K562 (cell line): ENCODE data around the gene TBL2. TPM values are rescaled to one million over a fixed set of nuclear protein-coding genes. Genes with fewer than 3 reads are reported as not detected.

Source experiments
- ARNT ChIP-seq, 2 experiments: fragments of 450-650 bp; IDR thresholded peaks; 2 replicates each; pipeline ENCODE4 v1.6.1; 2016; ENCODE audit warnings: mild to moderate bottlenecking in 1 of 2
- ATF1 ChIP-seq, 2 experiments: fragments of 450-650 bp in 1 of 2; IDR thresholded peaks; 2 replicates each; pipeline ENCODE4 v1.6.1; 2016; ENCODE audit warnings: missing compliant biosample characterization in 1 of 2, missing genetic modification characterization in 1 of 2
- CREM ChIP-seq: IDR thresholded peaks from 2 replicates; pipeline ENCODE4 v1.6.1; 2014; ENCODE audit warnings: antibody characterized with exemption, low read depth
- CXXC5 ChIP-seq: fragments of 250-450 bp; sonication (Bioruptor Pico); IDR thresholded peaks from 2 replicates; pipeline ENCODE4 v1.8.0; 2022; ENCODE audit warnings: inconsistent platforms, mild to moderate bottlenecking, moderate library complexity
- ETS2 ChIP-seq: IDR thresholded peaks from 2 replicates; pipeline ENCODE4 v1.6.1; 2016; ENCODE audit warnings: borderline replicate concordance, missing genetic modification characterization, mild to moderate bottlenecking, moderate library complexity, missing compliant biosample characterization; ENCODE audit not compliant: poor library complexity, severe bottlenecking
- FOXK2 ChIP-seq, 2 experiments: fragments of 450-650 bp; IDR thresholded peaks in 1 of 2; conservative IDR thresholded peaks in 1 of 2; 2 replicates each; pipeline ENCODE4 v1.6.1; 2016; ENCODE audit warnings: low read depth in 2 of 2, mild to moderate bottlenecking in 1 of 2
- HSF4 ChIP-seq: fragments of 250-450 bp; sonication (Bioruptor Pico); IDR thresholded peaks from 2 replicates; pipeline ENCODE4 v2.1.2; 2022; ENCODE audit warnings: mild to moderate bottlenecking, moderate library complexity, borderline replicate concordance
- JUNB ChIP-seq: fragments of 450-650 bp; formaldehyde crosslinking; conservative IDR thresholded peaks from 2 replicates; pipeline ENCODE4 v1.4.0; 2020; ENCODE audit warnings: mild to moderate bottlenecking
- JUND ChIP-seq, 2 experiments: IDR thresholded peaks; 2 replicates in 1 of 2; 3 replicates in 1 of 2; pipeline ENCODE4 v1.6.1; 2011; ENCODE audit warnings: borderline replicate concordance in 2 of 2, low read depth in 2 of 2, low read length in 2 of 2, improper control_type of control experiment in 1 of 2, missing biosample characterization in 1 of 2, missing genetic modification characterization in 1 of 2, missing genetic modification reagents in 1 of 2
- KDM1A ChIP-seq, 2 experiments: fragments of 450-650 bp; IDR thresholded peaks; 2 replicates each; pipeline ENCODE4 v1.6.1; 2016; ENCODE audit warnings: mild to moderate bottlenecking in 2 of 2
- KLF1 ChIP-seq: fragments of 450-650 bp; IDR thresholded peaks from 2 replicates; pipeline ENCODE4 v1.6.1; 2016; ENCODE audit warnings: missing genetic modification characterization, missing compliant biosample characterization
- KLF13 ChIP-seq: fragments of 450-650 bp; IDR thresholded peaks from 2 replicates; pipeline ENCODE4 v1.6.1; 2016; ENCODE audit warnings: missing genetic modification characterization, low read depth, mild to moderate bottlenecking, missing compliant biosample characterization, moderate library complexity, borderline replicate concordance
- L3MBTL2 ChIP-seq: fragments of 450-650 bp; IDR thresholded peaks from 2 replicates; pipeline ENCODE4 v1.6.1; 2016; ENCODE audit warnings: mild to moderate bottlenecking, moderate library complexity
- LARP7 ChIP-seq: fragments of 450-650 bp; IDR thresholded peaks from 2 replicates; pipeline ENCODE4 v1.6.1; 2016
- MTA3 ChIP-seq: fragments of 450-650 bp; formaldehyde crosslinking; IDR thresholded peaks from 2 replicates; pipeline ENCODE4 v1.6.1; 2017; ENCODE audit warnings: mild to moderate bottlenecking, borderline replicate concordance
- PML ChIP-seq: IDR thresholded peaks from 2 replicates; pipeline ENCODE4 v1.6.1; 2012; ENCODE audit warnings: low read length, inconsistent platforms
- POLR2AphosphoS2 ChIP-seq: IDR thresholded peaks from 2 replicates; pipeline ENCODE4 v1.6.1; 2012; ENCODE audit warnings: low read length, improper control_type of control experiment
- PYGO2 ChIP-seq: fragments of 450-650 bp; IDR thresholded peaks from 2 replicates; pipeline ENCODE4 v1.6.1; 2016; ENCODE audit warnings: mild to moderate bottlenecking, missing genetic modification characterization, moderate library complexity, missing compliant biosample characterization
- RB1 ChIP-seq: fragments of 450-650 bp; IDR thresholded peaks from 2 replicates; pipeline ENCODE4 v1.6.1; 2017; ENCODE audit warnings: low read depth, mild to moderate bottlenecking
- RFX1 ChIP-seq: fragments of 450-650 bp; IDR thresholded peaks from 2 replicates; pipeline ENCODE4 v1.6.1; 2016; ENCODE audit warnings: mild to moderate bottlenecking, moderate library complexity
- SMARCA4 ChIP-seq: fragments of 450-650 bp; IDR thresholded peaks from 2 replicates; pipeline ENCODE4 v1.6.1; 2016
- STAT5A ChIP-seq: IDR thresholded peaks from 2 replicates; pipeline ENCODE4 v1.6.1; 2012; ENCODE audit warnings: low read length, inconsistent platforms, borderline replicate concordance
- TAL1 ChIP-seq: fragments of 450-650 bp; IDR thresholded peaks from 2 replicates; pipeline ENCODE4 v1.6.1; 2016; ENCODE audit warnings: mild to moderate bottlenecking
- TEAD4 ChIP-seq, 2 experiments: sonication (generic) in 1 of 2; formaldehyde crosslinking in 1 of 2; IDR thresholded peaks; 2 replicates each; pipeline versions ENCODE4 v1.6.1 to v1.8.0; 2012 to 2022; ENCODE audit warnings: borderline replicate concordance in 1 of 2, inconsistent platforms in 1 of 2, low read length in 1 of 2, mild to moderate bottlenecking in 1 of 2, missing genetic modification reagents in 1 of 2
- ZKSCAN8 ChIP-seq: fragments of 200-800 bp; sonication (Bioruptor generic); IDR thresholded peaks from 2 replicates; pipeline ENCODE4 v1.6.1; 2016; ENCODE audit warnings: missing genetic modification characterization, missing compliant biosample characterization
- ZNF584 ChIP-seq: fragments of 200-800 bp; sonication (Bioruptor generic); IDR thresholded peaks from 2 replicates; pipeline ENCODE4 v1.6.1; 2016; ENCODE audit warnings: low read depth, mild to moderate bottlenecking, missing genetic modification characterization, missing compliant biosample characterization
- ZNF785 ChIP-seq: fragments of 250-450 bp; sonication (Bioruptor Pico); IDR thresholded peaks from 2 replicates; pipeline ENCODE4 v1.4.0; 2020; ENCODE audit warnings: mild to moderate bottlenecking
- polyA plus RNA-seq, 8 experiments: library from polyadenylated mRNA; depleted of rRNA in 4 of 8; stranded (reverse) in 5 of 8; unstranded in 3 of 8; fragments of >200 nt; fragmentation: Nextera tagmentation in 2 of 8; fragmentation: Illumina TruSeq in 1 of 8; extraction: Ambion mirVana in 2 of 8; extraction: Trizol in 1 of 8; gene quantifications; 2 replicates each; pipeline versions ENCODE4 v1.2.1 to v1.2.3, GENCODE V29; 2011 to 2014; ENCODE audit warnings: inconsistent platforms in 1 of 8, missing spikeins in 1 of 8
- total RNA-seq, 7 experiments: library from RNA; depleted of rRNA in 6 of 7; stranded (reverse); fragments of >200 nt in 6 of 7; fragmentation: Illumina TruSeq in 2 of 7; extraction: Trizol in 2 of 7; gene quantifications; 2 replicates each; pipeline versions ENCODE4 v1.2.1 to v1.2.3, GENCODE V29; 2011 to 2021; ENCODE audit warnings: low replicate concordance in 1 of 7
- TF ChIP-seq, protein P1 (sequence below): fragments of 450-650 bp; formaldehyde crosslinking; IDR thresholded peaks from 2 replicates; pipeline ENCODE4 v1.4.0; 2022; ENCODE audit warnings: mild to moderate bottlenecking, moderate library complexity
- TF ChIP-seq, protein P2 (sequence below): fragments of 450-650 bp; IDR thresholded peaks from 2 replicates; pipeline ENCODE4 v1.6.1; 2014; ENCODE audit warnings: low read depth, mild to moderate bottlenecking, moderate library complexity, borderline replicate concordance

The TBL2 gene
- total and polyA plus RNA-seq, 9 of the 15 experiments (the other 6 are each of a cell fraction or from before 2014, with no cell fraction given): 2.5 to 123 (median 49.2) TPM

DNA sequence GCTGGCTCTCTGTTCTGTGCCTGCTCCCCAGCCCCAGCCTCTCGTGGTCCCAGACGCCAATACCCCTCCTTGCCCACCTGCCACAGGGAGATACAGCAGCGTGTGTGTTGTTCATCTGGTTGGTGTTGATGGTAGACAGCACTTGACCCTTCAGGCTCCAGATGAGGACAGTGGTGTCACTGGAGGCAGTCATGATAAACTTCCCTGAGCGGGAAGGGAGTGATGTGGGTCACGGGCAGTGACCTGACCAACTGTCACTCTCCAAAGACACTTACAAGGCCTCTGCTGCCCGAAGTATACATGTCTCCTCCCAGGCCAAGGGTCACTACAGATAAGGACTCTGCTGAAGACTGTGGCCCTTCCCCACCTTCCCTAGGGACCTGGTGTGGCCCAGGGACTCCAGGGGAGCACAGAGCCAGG, 5.6 kb downstream of the TBL2 start (continued):
- TF ChIP-seq TEAD4 (IDR thresholded peaks at IDR 0.05; ENCODE audit: low read length): peak; percentile 82
- TF ChIP-seq TEAD4 (CRISPR knock-in tag; IDR thresholded peaks at IDR 0.05; ENCODE audit: borderline replicate concordance): no peak
- TF ChIP-seq L3MBTL2: peak; percentile 59; the same call in 1 of the 2 replicates
- no peak for TF ChIP-seq PYGO2 (tag)
- 0 out of 2 replicates have a peak, but pooled peaks have one; percentile 37 for TF ChIP-seq STAT5A
- peak; percentile 67 for TF ChIP-seq CXXC5
- TF ChIP-seq CREM: peak; percentile 78
- TF ChIP-seq FOXK2 (conservative IDR thresholded peaks at IDR 0.05 in 1 of 2, IDR thresholded peaks at IDR 0.05 in 1 of 2; ENCODE audit: low read depth in 2 of 2): peak; percentile 68 to 71; a peak in 3 of 4 replicates
- TF ChIP-seq ZNF584 (CRISPR knock-in tag): no peak; the same call in 1 of the 2 replicates
- no peak for TF ChIP-seq ZKSCAN8
- TF ChIP-seq ZNF785 (CRISPR knock-in tag): no peak
- TF ChIP-seq JUNB (CRISPR knock-in tag): no peak
- TF ChIP-seq PML: 0 out of 2 replicates have a peak, but pooled peaks have one; percentile 31
- TF ChIP-seq, protein P1, sequence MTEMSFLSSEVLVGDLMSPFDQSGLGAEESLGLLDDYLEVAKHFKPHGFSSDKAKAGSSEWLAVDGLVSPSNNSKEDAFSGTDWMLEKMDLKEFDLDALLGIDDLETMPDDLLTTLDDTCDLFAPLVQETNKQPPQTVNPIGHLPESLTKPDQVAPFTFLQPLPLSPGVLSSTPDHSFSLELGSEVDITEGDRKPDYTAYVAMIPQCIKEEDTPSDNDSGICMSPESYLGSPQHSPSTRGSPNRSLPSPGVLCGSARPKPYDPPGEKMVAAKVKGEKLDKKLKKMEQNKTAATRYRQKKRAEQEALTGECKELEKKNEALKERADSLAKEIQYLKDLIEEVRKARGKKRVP (CRISPR knock-in tag): no peak
- no peak for TF ChIP-seq ATF1 (CRISPR knock-in tag; IDR thresholded peaks at IDR 0.05)
- peak; percentile 70 for TF ChIP-seq ATF1 (tag; IDR thresholded peaks at IDR 0.05)
- TF ChIP-seq HSF4: no peak
- TF ChIP-seq KDM1A (IDR thresholded peaks at IDR 0.05): peak; percentile 85 to 91
- peak; percentile 55 to 60; a peak in 1 of 4 replicates for TF ChIP-seq ARNT (IDR thresholded peaks at IDR 0.05)
- 0 out of 2 replicates have a peak, but pooled peaks have one; percentile 45 for TF ChIP-seq POLR2AphosphoS2
- TF ChIP-seq RFX1: no peak
- peak; percentile 74; the same call in 1 of the 2 replicates for TF ChIP-seq TAL1
- TF ChIP-seq LARP7: 0 out of 2 replicates have a peak, but pooled peaks have one; percentile 10
- TF ChIP-seq JUND (IDR thresholded peaks at IDR 0.05; ENCODE audit: borderline replicate concordance, low read depth, low read length): peak; percentile 74
- TF ChIP-seq JUND (tag; IDR thresholded peaks at IDR 0.05; ENCODE audit: borderline replicate concordance, low read depth, low read length): peak; percentile 79; the same call in 2 of the 3 replicates
- 0 out of 2 replicates have a peak, but pooled peaks have one; percentile 61 for TF ChIP-seq SMARCA4
- 0 out of 2 replicates have a peak, but pooled peaks have one; percentile 78 for TF ChIP-seq MTA3
- TF ChIP-seq RB1: 0 out of 2 replicates have a peak, but pooled peaks have one; percentile 23
- no peak for TF ChIP-seq KLF13 (tag)
- TF ChIP-seq, protein P2, sequence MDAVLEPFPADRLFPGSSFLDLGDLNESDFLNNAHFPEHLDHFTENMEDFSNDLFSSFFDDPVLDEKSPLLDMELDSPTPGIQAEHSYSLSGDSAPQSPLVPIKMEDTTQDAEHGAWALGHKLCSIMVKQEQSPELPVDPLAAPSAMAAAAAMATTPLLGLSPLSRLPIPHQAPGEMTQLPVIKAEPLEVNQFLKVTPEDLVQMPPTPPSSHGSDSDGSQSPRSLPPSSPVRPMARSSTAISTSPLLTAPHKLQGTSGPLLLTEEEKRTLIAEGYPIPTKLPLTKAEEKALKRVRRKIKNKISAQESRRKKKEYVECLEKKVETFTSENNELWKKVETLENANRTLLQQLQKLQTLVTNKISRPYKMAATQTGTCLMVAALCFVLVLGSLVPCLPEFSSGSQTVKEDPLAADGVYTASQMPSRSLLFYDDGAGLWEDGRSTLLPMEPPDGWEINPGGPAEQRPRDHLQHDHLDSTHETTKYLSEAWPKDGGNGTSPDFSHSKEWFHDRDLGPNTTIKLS: no peak
- TF ChIP-seq KLF1 (tag): no peak
- TF ChIP-seq ETS2: no peak
